Stimulated activated CD8-positive, alpha-beta memory T cell treated with anti-CD3 and anti-CD28 coated beads, Interleukin-2, amount 100 ng/mL, for 48 hours (primary cell): Measurements from ENCODE around the gene PAFAH1B1.
"Not testable (repeated sequence)": the region's sequence is repeated elsewhere in the genome, so short reads cannot be mapped to it uniquely, and the experiment has no call there.

ENCODE experiments used
- DNase-seq, 2 donors: peaks; one replicate each; pipeline ENCODE4 v3.0.0-alpha.2; 2020; ENCODE audit warnings: low read depth in 2 of 2

PAFAH1B1 gene

DNA sequence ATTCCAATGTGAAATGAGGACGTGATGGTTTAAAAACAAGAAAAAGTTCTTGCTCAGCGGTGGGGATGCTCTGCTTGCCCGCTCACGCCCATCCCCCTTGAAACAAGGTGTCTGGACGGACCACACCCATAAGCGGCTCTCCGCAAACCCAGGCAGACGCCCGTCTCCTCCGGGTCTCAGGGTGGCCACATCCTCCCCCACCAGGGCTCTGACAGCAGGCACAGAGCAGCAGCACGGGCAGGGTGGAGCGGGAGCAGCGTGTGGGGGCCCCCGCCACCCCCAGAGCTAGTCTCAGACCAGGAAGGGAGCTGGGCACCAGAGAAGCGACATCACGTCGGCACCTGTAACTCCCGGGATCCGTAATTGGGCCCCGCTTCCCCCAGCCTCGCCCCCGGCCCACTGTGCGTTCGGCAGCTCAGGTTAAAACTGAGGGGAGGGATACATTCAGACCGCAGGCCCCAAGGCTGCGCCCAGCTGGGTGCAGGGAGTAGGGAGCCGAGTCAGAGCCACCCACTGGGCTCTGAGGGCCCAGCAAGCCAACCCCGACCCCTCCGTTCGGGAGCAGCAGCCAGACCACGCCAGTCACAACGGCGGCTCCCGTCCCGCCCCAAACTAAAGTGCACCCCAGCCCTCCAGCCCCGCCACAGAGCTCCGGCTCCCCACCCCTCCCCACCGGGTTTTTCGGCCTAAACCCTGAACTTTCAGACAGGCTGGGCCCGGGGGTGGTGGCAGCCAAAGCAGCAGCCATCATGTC lies 96.1 kb downstream of the PAFAH1B1 start:
- DNase-seq: no peak

- DNase-seq: no peak
Observed at GRCh38 chr17:2690165-2691068, 97.0 kb downstream of the PAFAH1B1 start.

DNA sequence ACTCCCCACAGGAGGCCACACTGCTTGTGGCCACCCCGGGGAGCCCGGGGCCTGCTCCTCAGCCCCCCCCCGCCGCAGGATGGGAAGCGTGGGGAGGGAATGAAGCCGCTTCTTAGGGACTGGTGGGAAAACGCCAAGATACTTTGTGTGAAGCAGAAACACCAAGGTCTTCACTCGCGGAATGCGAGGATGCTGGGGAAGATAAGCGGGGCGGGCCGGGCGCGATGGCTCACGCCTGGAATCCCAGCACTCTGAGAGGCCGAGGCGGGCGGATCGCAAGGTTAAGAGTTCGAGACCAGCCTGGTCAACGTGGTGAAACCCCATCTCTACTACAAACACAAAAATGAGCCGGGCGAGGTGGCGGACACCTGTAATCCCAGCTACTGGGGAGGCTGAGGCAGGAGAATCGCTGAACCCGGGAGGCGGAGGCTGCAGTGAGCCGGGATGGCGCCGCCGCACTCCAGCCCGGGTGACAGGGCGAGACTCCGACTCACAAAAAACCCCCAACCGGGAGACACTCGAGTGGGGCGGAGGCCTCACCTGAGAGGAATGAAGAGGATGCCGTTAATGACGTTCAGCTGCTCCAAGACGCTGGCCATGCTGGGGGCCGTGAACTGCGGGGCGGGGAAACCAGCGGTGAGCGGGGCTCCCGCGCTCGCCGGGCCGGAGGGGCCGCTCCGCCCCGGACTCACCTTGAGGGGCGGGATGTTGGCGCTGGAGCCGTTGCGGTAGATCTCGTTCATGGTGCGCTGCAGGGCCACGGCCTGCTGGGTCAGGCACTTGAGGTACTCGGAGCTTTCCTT lies 97.8 kb downstream of the PAFAH1B1 start:
- DNase-seq: no peak

DNA sequence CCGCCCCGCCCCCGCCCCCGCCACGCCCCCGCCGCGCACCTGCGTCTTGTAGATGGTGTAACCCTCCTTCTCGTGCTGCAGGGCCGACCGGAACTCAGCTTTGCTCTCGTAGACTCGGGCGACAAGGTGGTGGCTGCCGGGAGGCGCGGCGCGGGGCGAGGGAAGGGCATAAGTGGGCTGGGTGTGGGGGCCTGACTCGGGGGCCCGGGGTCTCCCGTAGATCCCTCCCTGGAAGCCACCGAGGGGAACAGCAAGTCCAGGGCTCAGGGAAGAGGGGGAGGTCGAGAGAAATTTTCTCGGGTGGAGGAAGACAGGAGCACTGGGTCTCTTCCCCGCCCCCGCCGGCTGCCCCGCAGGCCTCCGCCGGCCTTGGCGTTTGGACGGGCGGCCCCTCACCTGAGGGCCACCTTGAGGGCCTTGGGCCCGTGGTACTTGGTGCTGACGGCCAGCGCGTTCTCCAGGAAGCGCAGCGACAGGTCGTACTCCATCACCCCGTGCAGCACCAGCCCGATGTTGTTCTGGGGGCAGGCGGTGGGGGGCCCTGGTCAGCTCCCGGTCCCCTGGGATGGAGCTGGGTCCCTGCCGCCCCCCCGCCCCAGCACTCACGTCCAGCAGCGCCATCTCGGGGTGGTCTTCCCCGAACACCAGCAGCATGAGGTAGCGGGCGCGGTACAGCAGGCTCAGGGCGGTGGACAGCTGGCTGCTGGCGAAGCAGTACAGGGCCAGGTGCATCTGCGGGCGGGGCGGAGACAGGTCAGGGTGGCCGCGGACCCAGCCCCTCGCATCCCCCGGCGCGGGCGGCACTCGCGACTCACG lies 98.7 kb downstream of the PAFAH1B1 start:
- no peak for DNase-seq

DNA sequence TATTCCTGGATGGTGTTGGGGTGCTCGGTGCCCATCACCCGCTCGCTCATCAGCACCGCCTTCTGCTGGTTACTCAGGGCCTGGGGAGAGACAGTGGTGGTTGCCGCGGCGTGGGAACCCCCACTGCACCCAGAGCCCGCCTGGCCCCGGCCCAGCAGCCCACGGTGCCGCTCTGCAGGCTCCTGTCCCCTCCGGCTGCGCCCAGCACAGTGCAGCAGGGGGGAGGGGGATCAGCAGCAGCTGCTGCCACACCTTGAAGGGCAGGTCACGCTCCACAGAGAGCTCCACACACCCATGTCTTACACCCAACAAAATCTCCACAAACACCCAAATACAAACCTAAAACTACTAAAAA lies 99.3 kb downstream of the PAFAH1B1 start:
- no peak for DNase-seq

DNA sequence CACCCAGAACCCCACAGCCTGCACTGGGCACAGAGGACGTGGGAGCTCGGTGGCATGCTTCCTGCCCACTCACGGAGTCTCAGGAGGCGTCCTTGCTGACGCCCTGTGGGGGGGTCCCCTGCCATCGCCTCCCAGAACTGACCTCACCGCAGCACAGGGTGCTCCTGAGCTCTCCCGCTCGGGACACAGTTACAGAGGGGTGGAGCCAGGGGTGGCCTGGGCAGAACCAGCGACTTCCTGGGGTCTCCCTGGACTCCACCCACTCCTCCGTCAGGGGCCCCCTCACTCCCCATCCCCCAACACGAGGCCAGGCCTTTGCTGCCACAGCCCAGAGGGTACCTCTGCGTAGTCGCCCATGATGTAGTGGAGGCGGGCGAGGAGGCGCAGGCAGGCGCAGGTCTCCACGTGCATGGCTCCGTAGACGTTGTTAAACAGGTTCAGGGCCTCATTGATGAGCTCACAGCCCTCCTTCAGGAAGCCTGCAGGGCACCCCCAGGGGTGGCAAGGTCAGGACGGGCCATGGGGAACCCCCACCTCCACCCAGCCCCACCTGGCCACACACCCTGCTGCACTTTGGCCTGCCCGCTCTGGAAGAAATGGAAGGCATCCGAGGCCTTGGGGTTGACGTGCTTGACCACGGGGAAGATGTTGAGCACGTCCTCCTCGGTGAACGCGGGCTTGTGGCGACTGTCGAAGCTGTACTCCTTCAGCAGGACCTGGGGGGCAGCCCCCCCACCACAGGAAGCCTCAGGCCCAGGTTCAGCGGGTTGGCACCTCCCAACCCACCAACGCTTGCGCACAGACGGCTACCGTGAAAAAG lies 100.3 kb downstream of the PAFAH1B1 start:
- no peak for DNase-seq

GRCh38 chr17:2694381-2695242 lies 101.2 kb downstream of the PAFAH1B1 start:
- DNase-seq: no peak

- no peak for DNase-seq
Observed at GRCh38 chr17:2695243-2695960, 101.9 kb downstream of the PAFAH1B1 start.

- DNase-seq: no peak
Observed at GRCh38 chr17:2695961-2696760, 102.7 kb downstream of the PAFAH1B1 start.

- DNase-seq: no peak
Observed at GRCh38 chr17:2697611-2698162, 104.2 kb downstream of the PAFAH1B1 start.

- not testable (repeated sequence) for DNase-seq
Observed at GRCh38 chr17:2699216-2699805, 105.9 kb downstream of the PAFAH1B1 start.

DNA sequence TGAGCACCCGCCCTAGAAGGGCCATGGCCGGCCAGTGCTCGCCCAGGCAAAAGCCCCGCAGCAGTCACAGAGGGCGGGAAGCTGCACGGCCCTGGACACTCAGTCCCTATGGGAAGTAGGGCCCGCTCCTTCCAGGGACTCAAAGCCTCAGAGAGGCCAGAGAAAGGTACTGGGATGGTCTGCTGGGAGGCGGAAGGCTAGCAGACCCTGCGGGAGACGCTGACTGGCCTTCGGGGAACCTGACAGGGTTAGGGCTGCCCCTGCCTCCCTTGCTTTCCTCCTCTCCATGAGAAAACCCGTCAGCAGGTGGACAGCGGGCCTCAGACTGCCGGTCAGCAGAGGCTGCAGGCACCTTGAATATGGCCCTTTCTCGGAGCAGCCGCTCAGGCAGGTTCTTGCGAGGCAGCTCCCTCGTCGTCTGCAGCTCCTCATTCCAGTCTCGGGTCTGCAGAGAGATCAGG lies 106.6 kb downstream of the PAFAH1B1 start:
- DNase-seq: no peak

- DNase-seq: no peak
Observed at GRCh38 chr17:2700491-2701141, 107.2 kb downstream of the PAFAH1B1 start.

- no peak for DNase-seq
Observed at GRCh38 chr17:2701161-2701995, 107.9 kb downstream of the PAFAH1B1 start.

GRCh38 chr17:2701996-2702741 lies 108.7 kb downstream of the PAFAH1B1 start:
- DNase-seq: no peak
